GM21619 (cell line): ENCODE data around the gene PLEKHG3.

Source experiments
- ATAC-seq: cut with Tn5 transposase; IDR thresholded peaks from one replicate; pipeline ENCODE4 v1.9.1; 2021; ENCODE audit not compliant: unreplicated experiment

The PLEKHG3 gene

GRCh38 chr14:64777461-64777860, 73.2 kb downstream of the PLEKHG3 start:
- no peak for ATAC-seq

GRCh38 chr14:64778104-64778754, 74.0 kb downstream of the PLEKHG3 start:
- ATAC-seq = no peak

GRCh38 chr14:64779472-64779871, 75.2 kb downstream of the PLEKHG3 start:
- no peak for ATAC-seq

GRCh38 chr14:64782196-64782595, 78.0 kb downstream of the PLEKHG3 start:
- no peak for ATAC-seq

- ATAC-seq = no peak
These were observed 79.8 kb downstream of the PLEKHG3 start for GRCh38 chr14:64784006-64784405.

GRCh38 chr14:64786296-64787149, 82.3 kb downstream of the PLEKHG3 start:
- ATAC-seq = no peak

GRCh38 chr14:64787619-64788018, 83.4 kb downstream of the PLEKHG3 start:
- ATAC-seq = no peak

GRCh38 chr14:64788706-64789105, 84.5 kb downstream of the PLEKHG3 start:
- no peak for ATAC-seq

- no peak for ATAC-seq
These were observed 85.5 kb downstream of the PLEKHG3 start for GRCh38 chr14:64789696-64790095.

GRCh38 chr14:64790478-64790877, 86.3 kb downstream of the PLEKHG3 start:
- no peak for ATAC-seq

- ATAC-seq = no peak
These were observed 88.0 kb downstream of the PLEKHG3 start for GRCh38 chr14:64792231-64792630.

- ATAC-seq = no peak
These were observed 88.8 kb downstream of the PLEKHG3 start for GRCh38 chr14:64792871-64793560.

GRCh38 chr14:64795211-64795610, 91.0 kb downstream of the PLEKHG3 start:
- ATAC-seq = no peak

- ATAC-seq = no peak
These were observed 91.7 kb downstream of the PLEKHG3 start for GRCh38 chr14:64795921-64796320.

GRCh38 chr14:64796369-64796768, 92.1 kb downstream of the PLEKHG3 start:
- no peak for ATAC-seq

- ATAC-seq = no peak
These were observed 95.3 kb downstream of the PLEKHG3 start for GRCh38 chr14:64799555-64799954.
